K562 (cell line): ENCODE measurements around the gene CERS6. TPM values are rescaled to one million over a fixed set of nuclear protein-coding genes. Genes with fewer than 3 reads are reported as not detected.

Source experiments
- CREM ChIP-seq: IDR thresholded peaks from 2 replicates; pipeline ENCODE4 v1.6.1; 2014; ENCODE audit warnings: antibody characterized with exemption, low read depth
- HDAC2 ChIP-seq: fragments of 450-650 bp; IDR thresholded peaks from 2 replicates; pipeline ENCODE4 v1.6.1; 2016; ENCODE audit warnings: mild to moderate bottlenecking
- KHSRP ChIP-seq: fragments of 450-650 bp; IDR thresholded peaks from 2 replicates; pipeline ENCODE4 v1.6.1; 2017
- MLX ChIP-seq, 2 experiments: fragments of 450-650 bp in 1 of 2; sonication (generic) in 1 of 2; formaldehyde crosslinking; conservative IDR thresholded peaks; 2 replicates each; pipeline versions ENCODE4 v1.4.0 to v1.8.1; 2020 to 2022; ENCODE audit warnings: mild to moderate bottlenecking in 1 of 2, missing genetic modification reagents in 1 of 2
- NR2C2 ChIP-seq, 2 experiments: fragments of 200-800 bp in 1 of 2; sonication (Bioruptor generic) in 1 of 2; sonication (generic) in 1 of 2; formaldehyde crosslinking in 1 of 2; IDR thresholded peaks; 2 replicates each; pipeline versions ENCODE4 v1.6.1 to v1.8.0; 2016 to 2022; ENCODE audit warnings: mild to moderate bottlenecking in 1 of 2, missing compliant biosample characterization in 1 of 2, missing genetic modification characterization in 1 of 2, missing genetic modification reagents in 1 of 2
- OTX1 ChIP-seq: fragments of 450-650 bp; formaldehyde crosslinking; IDR thresholded peaks from 2 replicates; pipeline ENCODE4 v1.4.0; 2022; ENCODE audit warnings: mild to moderate bottlenecking
- SMARCC2 ChIP-seq: fragments of 450-650 bp; IDR thresholded peaks from 2 replicates; pipeline ENCODE4 v1.6.1; 2017; ENCODE audit warnings: antibody characterized with exemption, moderate library complexity, mild to moderate bottlenecking, low read depth
- ZBED1 ChIP-seq: IDR thresholded peaks from 2 replicates; pipeline ENCODE4 v1.6.1; 2014
- ZNF324 ChIP-seq: fragments of 250-450 bp; sonication (Bioruptor Pico); IDR thresholded peaks from 2 replicates; pipeline ENCODE4 v1.4.0; 2020; ENCODE audit warnings: mild to moderate bottlenecking
- polyA plus RNA-seq, 8 experiments: library from polyadenylated mRNA; depleted of rRNA in 4 of 8; stranded (reverse) in 5 of 8; unstranded in 3 of 8; fragments of >200 nt; fragmentation: Nextera tagmentation in 2 of 8; fragmentation: Illumina TruSeq in 1 of 8; extraction: Ambion mirVana in 2 of 8; extraction: Trizol in 1 of 8; gene quantifications; 2 replicates each; pipeline versions ENCODE4 v1.2.1 to v1.2.3, GENCODE V29; 2011 to 2014; ENCODE audit warnings: inconsistent platforms in 1 of 8, missing spikeins in 1 of 8
- total RNA-seq, 7 experiments: library from RNA; depleted of rRNA in 6 of 7; stranded (reverse); fragments of >200 nt in 6 of 7; fragmentation: Illumina TruSeq in 2 of 7; extraction: Trizol in 2 of 7; gene quantifications; 2 replicates each; pipeline versions ENCODE4 v1.2.1 to v1.2.3, GENCODE V29; 2011 to 2021; ENCODE audit warnings: low replicate concordance in 1 of 7
- TF ChIP-seq, protein P1 (sequence below): fragments of 450-650 bp; conservative IDR thresholded peaks from 2 replicates; pipeline ENCODE4 v1.6.1; 2016; ENCODE audit warnings: missing genetic modification characterization, low read depth, mild to moderate bottlenecking, control low read depth, missing compliant biosample characterization
- TF ChIP-seq, protein P2 (sequence below), 2 experiments: fragments of 450-650 bp; IDR thresholded peaks; 2 replicates each; pipeline ENCODE4 v1.6.1; 2016; ENCODE audit warnings: mild to moderate bottlenecking in 2 of 2, borderline replicate concordance in 1 of 2, low read depth in 1 of 2, moderate library complexity in 1 of 2
- TF ChIP-seq, protein P3 (sequence below): sonication (generic); formaldehyde crosslinking; IDR thresholded peaks from 2 replicates; pipeline ENCODE4 v1.8.0; 2022; ENCODE audit warnings: missing genetic modification reagents, mild to moderate bottlenecking, borderline replicate concordance

CERS6 gene
- total and polyA plus RNA-seq, 9 of the 15 experiments (the other 6 are each of a cell fraction or from before 2014, with no cell fraction given): 1.6 to 13.6 (median 11.4) TPM

DNA sequence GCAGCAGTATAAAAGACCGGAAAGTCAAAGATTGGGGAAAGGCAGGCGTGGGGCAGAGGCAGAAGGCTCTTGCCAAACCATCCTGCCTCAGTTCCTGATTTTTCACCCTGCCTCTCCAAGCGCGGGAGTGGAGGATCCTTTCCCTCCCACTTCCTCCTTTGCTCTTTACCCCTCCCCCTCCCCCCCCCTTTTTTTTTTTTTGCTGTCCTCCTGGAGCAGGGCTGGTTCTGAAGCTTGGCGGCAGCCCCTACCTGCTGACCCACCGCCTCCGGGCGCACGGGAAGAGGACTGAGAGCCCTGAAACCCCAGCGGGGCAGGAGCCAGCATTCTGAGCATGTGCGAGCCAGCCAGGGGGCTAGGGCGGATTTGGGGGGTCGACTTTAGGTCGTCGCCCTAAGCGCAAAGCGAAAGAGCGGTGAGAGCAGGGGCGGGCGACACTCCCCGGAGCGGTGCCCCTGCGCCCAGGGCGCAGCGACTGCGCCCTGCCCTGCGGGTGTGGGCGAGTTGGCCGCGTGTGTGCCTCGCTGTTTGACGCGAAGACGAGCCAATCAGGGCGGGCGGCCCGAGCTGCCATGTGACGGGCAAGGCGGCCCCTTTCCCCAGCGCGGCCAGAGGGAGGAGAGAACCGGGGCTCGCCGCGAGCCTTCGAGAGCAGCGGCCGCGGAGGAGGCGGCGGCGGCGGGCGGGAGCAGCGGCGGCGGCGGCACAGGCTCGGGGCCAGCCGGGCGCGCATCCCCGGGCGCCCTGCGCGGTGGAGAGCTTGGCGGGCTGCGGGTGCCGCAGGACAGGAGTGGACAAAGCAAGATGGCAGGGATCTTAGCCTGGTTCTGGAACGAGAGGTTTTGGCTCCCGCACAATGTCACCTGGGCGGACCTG, at the start of gene CERS6 (continued):
- TF ChIP-seq, protein P1, sequence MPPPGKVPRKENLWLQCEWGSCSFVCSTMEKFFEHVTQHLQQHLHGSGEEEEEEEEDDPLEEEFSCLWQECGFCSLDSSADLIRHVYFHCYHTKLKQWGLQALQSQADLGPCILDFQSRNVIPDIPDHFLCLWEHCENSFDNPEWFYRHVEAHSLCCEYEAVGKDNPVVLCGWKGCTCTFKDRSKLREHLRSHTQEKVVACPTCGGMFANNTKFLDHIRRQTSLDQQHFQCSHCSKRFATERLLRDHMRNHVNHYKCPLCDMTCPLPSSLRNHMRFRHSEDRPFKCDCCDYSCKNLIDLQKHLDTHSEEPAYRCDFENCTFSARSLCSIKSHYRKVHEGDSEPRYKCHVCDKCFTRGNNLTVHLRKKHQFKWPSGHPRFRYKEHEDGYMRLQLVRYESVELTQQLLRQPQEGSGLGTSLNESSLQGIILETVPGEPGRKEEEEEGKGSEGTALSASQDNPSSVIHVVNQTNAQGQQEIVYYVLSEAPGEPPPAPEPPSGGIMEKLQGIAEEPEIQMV (tag): no peak
- TF ChIP-seq ZBED1: no peak
- peak; percentile 71 for TF ChIP-seq CREM
- no peak for TF ChIP-seq SMARCC2
- no peak for TF ChIP-seq KHSRP
- no peak for TF ChIP-seq MLX (CRISPR knock-in tag; conservative IDR thresholded peaks at IDR 0.05)
- 0 out of 2 replicates have a peak, but pooled peaks have one; percentile 58 for TF ChIP-seq NR2C2 (CRISPR knock-in tag; IDR thresholded peaks at IDR 0.05)
- TF ChIP-seq NR2C2 (tag; IDR thresholded peaks at IDR 0.05): peak; percentile 36; the same call in 1 of the 2 replicates
- no peak for TF ChIP-seq OTX1 (CRISPR knock-in tag)
- TF ChIP-seq, protein P2, sequence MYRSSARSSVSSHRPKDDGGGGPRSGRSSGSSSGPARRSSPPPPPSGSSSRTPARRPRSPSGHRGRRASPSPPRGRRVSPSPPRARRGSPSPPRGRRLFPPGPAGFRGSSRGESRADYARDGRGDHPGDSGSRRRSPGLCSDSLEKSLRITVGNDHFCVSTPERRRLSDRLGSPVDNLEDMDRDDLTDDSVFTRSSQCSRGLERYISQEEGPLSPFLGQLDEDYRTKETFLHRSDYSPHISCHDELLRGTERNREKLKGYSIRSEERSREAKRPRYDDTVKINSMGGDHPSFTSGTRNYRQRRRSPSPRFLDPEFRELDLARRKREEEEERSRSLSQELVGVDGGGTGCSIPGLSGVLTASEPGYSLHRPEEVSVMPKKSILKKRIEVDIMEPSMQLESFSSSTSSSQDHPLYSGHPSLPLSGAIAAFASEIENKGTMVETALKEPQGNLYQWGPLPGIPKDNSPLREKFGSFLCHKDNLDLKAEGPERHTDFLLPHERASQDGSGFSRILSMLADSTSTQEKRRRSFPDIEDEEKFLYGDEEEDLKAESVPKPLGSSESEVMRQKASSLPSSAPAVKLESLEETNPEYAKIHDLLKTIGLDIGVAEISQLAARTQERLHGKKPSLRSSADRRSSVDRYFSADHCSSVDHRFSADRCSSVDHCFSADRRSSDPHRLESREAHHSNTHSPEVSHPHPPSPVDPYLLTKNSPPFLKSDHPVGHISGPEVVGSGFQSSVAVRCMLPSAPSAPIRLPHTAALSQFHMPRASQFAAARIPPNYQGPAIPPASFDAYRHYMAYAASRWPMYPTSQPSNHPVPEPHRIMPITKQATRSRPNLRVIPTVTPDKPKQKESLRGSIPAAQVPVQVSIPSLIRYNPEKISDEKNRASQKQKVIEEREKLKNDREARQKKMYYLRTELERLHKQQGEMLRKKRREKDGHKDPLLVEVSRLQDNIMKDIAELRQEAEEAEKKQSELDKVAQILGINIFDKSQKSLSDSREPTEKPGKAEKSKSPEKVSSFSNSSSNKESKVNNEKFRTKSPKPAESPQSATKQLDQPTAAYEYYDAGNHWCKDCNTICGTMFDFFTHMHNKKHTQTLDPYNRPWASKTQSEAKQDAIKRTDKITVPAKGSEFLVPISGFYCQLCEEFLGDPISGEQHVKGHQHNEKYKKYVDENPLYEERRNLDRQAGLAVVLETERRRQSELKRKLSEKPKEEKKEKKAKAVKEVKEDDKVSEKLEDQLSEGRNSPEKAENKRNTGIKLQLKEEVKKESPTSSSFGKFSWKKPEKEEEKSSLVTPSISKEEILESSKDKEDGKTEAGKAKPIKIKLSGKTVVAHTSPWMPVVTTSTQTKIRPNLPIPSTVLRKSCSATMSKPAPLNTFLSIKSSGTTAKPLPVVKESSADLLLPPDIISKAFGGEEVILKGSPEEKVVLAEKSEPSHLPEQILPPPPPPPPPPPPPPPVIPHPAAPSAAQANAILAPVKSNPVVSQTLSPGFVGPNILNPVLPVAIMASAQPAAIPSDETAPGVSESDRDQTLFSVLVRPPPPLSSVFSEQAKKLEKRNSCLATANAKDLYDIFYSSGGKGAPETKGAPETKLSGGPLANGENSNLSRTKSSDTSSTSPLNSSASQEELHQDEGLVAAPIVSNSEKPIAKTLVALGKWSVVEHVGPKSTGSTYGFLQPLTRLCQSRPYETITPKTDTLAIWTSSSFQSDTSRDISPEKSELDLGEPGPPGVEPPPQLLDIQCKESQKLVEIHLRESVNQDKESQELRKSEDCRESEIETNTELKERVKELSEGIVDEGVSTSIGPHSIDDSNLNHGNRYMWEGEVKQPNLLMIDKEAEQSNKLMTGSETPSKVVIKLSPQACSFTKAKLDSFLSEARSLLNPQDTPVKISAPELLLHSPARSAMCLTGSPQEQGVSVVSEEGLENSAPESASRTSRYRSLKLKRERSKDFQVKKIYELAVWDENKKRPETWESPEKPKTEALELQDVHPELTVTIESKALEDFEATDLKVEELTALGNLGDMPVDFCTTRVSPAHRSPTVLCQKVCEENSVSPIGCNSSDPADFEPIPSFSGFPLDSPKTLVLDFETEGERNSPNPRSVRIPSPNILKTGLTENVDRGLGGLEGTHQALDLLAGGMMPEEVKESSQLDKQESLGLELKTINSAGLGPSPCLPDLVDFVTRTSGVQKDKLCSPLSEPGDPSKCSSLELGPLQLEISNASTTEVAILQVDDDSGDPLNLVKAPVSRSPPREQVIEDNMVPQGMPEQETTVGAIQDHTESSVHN (IDR thresholded peaks at IDR 0.05; ENCODE audit: borderline replicate concordance in 1 of 2, low read depth in 1 of 2): no peak
- TF ChIP-seq, protein P3, sequence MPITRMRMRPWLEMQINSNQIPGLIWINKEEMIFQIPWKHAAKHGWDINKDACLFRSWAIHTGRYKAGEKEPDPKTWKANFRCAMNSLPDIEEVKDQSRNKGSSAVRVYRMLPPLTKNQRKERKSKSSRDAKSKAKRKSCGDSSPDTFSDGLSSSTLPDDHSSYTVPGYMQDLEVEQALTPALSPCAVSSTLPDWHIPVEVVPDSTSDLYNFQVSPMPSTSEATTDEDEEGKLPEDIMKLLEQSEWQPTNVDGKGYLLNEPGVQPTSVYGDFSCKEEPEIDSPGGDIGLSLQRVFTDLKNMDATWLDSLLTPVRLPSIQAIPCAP: peak; percentile 98
- TF ChIP-seq ZNF324: no peak
- no peak for TF ChIP-seq HDAC2
